ENCODE results near the gene CFAP410. TPM values are rescaled to one million over a fixed set of nuclear protein-coding genes. Genes with fewer than 3 reads are reported as not detected.

Gene CFAP410
- total and polyA plus RNA-seq, 2 of the 8 experiments (the other 6 are each of a cell fraction or from before 2014, with no cell fraction given) = 10.6 to 12.0 TPM

DNA sequence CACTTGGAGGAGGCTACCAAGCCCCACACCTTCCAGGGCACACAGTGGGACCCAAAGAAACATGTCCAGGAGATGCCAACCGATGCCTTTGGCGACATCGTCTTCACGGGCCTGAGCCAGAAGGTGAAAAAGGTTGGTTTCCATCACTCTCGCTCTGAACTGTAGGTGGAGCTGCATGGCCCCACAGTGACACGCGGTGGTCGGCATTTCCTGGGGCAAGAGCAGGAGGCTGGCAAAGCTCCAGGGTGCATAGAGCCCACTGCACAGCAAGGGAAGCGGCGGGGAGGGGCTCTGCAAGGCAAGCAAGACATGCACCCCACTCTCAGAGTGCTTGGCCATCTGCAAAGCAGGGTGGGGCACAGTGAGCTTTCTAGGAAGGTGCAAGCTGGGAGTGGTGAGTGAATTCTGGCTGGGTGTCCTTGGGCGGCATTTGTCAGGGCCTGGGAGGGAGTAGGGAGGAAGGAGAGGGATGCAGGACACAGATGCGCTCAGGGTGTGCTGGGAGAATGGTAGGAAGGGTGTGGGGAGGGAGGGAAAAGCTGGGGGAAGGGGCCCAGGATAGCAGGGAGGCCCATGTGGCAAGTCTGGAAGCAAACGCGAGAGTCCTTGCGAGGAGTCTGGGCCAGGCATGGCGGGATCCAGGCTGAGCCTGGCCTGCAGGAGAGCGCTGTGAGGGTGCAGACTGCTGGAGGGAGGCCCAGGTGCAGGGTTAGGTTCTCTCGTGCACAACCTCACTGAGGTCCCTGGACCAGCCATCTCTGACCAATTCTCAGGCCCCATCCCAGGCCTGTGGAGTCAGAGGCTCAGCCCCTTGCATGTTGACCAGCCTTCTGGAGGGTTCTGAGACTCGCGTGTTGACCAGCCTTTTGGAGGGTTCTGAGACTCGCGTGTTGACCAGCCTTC, 25.2 kb upstream of the CFAP410 start (continued):
- TF ChIP-seq, protein P1, sequence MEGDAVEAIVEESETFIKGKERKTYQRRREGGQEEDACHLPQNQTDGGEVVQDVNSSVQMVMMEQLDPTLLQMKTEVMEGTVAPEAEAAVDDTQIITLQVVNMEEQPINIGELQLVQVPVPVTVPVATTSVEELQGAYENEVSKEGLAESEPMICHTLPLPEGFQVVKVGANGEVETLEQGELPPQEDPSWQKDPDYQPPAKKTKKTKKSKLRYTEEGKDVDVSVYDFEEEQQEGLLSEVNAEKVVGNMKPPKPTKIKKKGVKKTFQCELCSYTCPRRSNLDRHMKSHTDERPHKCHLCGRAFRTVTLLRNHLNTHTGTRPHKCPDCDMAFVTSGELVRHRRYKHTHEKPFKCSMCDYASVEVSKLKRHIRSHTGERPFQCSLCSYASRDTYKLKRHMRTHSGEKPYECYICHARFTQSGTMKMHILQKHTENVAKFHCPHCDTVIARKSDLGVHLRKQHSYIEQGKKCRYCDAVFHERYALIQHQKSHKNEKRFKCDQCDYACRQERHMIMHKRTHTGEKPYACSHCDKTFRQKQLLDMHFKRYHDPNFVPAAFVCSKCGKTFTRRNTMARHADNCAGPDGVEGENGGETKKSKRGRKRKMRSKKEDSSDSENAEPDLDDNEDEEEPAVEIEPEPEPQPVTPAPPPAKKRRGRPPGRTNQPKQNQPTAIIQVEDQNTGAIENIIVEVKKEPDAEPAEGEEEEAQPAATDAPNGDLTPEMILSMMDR (IDR thresholded peaks at IDR 0.05; ENCODE audit: control extremely low read depth in 1 of 3, insufficient read depth in 1 of 3, low read depth in 1 of 3, low read length in 3 of 3) = peak; percentile 58 to 63 (median 59)
- TF ChIP-seq SRF (IDR thresholded peaks at IDR 0.05; ENCODE audit: low read depth, low read length) = no peak
- no peak for TF ChIP-seq KDM5A (IDR thresholded peaks at IDR 0.05; ENCODE audit: low read length)
- no peak for TF ChIP-seq KDM1A (IDR thresholded peaks at IDR 0.05; ENCODE audit: borderline replicate concordance, low read length)
- no peak for TF ChIP-seq NANOG (IDR thresholded peaks at IDR 0.05; ENCODE audit: insufficient read depth, low read depth, low read length, poor library complexity, severe bottlenecking)

Data from H1 (cell line).